ENCODE results near the gene NELFB. TPM values are rescaled to one million over a fixed set of nuclear protein-coding genes. Genes with fewer than 3 reads are reported as not detected.

NELFB gene
- polyA plus RNA-seq, 3 donors = 17.3 to 44.2 (median 18.8) TPM

DNA sequence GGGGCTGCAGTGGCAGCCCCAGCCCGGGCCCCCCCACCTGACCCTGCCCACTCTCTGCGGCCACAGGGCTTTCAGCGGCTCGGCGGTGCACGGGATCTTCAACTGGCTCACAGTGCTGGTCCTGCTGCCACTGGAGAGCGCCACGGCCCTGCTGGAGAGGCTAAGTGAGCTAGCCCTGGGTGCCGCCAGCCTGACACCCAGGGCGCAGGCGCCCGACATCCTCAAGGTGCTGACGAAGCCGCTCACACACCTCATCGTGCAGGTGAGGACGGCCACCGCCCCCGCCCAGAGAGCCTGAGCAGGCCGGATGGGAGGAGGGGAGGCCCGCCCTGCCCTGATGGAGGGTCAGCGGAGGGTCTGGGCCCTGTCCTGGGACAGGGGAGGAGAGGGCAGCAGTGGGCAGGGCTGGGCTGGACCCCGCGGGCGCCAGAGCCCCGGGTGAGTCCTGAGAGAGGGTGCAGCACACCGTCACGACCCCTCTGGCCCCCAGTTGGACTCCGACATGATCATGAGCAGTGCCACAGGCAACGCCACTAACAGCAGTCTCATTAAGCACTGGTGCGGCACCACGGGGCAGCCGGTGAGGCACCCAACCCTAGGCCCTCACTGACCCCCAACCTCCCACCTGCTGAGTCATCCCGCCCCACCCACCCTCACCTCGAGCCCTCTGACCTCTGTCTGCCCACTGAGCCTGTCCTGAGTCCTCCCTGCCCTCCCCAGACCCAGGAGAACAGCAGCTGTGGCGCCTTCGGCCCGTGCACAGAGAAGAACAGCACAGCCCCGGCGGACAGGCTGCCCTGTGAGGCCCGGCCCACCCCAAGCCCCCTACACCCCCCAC, 21.8 kb upstream of the NELFB start:
- Mint-ChIP-seq H3K36me3 (no peaks in the 10 kb centered on the region), H3K4me1 (peaks cover 8% of the 10 kb centered on the region), H3K27me3 (ENCODE audit: low read depth in 3 of 3) (peaks cover 2 to 39% (median 7%) of the 10 kb centered on the region in 3 donors), H3K27ac (no peak overlapping the region), H3K4me3 (no peak overlapping the region), H3K9me3 (peaks cover 0 to 2% (median 0%) of the 10 kb centered on the region in 7 donors)
- no peak for DNase-seq
- H3K4me2 ChIP-seq (replicated peaks; ENCODE audit: extremely low read depth, low read length, poor library complexity, severe bottlenecking) = no peak overlapping the region
- H3K36me3 ChIP-seq (replicated peaks in 1 of 2; ENCODE audit: control insufficient read depth in 1 of 2, insufficient read depth in 2 of 2, low read length in 2 of 2) = no peaks in the 10 kb centered on the region
- intact Hi-C loops (cut with micrococcal nuclease) = no loop called here
- no peaks in the 10 kb centered on the region for H3K9me3 ChIP-seq (replicated peaks in 1 of 2; ENCODE audit: control insufficient read depth in 1 of 2, insufficient read depth in 1 of 2, low read length in 2 of 2)
- no peak overlapping the region for H2AFZ ChIP-seq (ENCODE audit: insufficient read depth, low read depth, low read length, poor library complexity, severe bottlenecking)
- 91% methylated on average over 25 of the region's 40 CpGs for WGBS (ENCODE audit: insufficient coverage)
- no peak overlapping the region for H3K9ac ChIP-seq (ENCODE audit: insufficient read depth, low read length, poor library complexity, severe bottlenecking)
- TF ChIP-seq, protein P1, sequence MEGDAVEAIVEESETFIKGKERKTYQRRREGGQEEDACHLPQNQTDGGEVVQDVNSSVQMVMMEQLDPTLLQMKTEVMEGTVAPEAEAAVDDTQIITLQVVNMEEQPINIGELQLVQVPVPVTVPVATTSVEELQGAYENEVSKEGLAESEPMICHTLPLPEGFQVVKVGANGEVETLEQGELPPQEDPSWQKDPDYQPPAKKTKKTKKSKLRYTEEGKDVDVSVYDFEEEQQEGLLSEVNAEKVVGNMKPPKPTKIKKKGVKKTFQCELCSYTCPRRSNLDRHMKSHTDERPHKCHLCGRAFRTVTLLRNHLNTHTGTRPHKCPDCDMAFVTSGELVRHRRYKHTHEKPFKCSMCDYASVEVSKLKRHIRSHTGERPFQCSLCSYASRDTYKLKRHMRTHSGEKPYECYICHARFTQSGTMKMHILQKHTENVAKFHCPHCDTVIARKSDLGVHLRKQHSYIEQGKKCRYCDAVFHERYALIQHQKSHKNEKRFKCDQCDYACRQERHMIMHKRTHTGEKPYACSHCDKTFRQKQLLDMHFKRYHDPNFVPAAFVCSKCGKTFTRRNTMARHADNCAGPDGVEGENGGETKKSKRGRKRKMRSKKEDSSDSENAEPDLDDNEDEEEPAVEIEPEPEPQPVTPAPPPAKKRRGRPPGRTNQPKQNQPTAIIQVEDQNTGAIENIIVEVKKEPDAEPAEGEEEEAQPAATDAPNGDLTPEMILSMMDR (IDR thresholded peaks at IDR 0.05) = no peak
- no peak overlapping the region for H3K27ac ChIP-seq (ENCODE audit: low read depth in 1 of 2, low read length in 2 of 2)
- peaks cover 17% of the 10 kb centered on the region in 2 donors for H3K4me1 ChIP-seq (ENCODE audit: control insufficient read depth in 1 of 2, insufficient read depth in 2 of 2, low read length in 2 of 2)
- peaks cover 0 to under 1% of the 10 kb centered on the region in 2 donors for H3K27me3 ChIP-seq (ENCODE audit: control insufficient read depth in 2 of 2, insufficient read depth in 2 of 2, low read length in 2 of 2)
- H4K20me1 ChIP-seq (ENCODE audit: insufficient read depth, low read length) = no peaks in the 10 kb centered on the region
- peaks cover 4% of the 10 kb centered on the region for H3K79me2 ChIP-seq (ENCODE audit: insufficient read depth, low read length)
- H3K4me3 ChIP-seq (replicated peaks in 1 of 3; ENCODE audit: low read depth in 2 of 3, low read length in 3 of 3) = no peak overlapping the region

DNA sequence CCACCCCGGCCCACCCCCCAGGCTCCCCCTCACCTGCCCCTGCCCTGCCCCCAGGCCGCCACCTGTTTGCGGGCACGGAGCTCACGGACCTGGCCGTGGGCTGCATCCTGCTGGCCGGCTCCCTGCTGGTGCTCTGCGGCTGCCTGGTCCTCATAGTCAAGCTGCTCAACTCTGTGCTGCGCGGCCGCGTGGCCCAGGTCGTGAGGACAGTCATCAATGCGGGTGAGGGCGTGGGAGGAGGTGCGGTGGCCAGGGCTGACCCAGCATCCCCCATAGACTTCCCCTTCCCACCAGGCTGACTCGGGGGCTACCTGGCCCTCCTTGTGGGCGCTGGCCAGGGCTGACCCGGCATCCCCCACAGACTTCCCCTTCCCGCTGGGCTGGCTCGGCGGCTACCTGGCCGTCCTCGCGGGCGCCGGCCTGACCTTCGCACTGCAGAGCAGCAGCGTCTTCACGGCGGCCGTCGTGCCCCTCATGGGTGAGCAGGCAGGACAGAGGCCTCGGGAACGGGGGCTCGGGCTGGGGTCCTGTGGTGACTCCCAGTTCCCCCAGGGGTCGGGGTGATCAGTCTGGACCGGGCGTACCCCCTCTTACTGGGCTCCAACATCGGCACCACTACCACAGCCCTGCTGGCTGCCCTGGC, 21.0 kb upstream of the NELFB start:
- H3K4me2 ChIP-seq (replicated peaks; ENCODE audit: extremely low read depth, low read length, poor library complexity, severe bottlenecking) = no peak overlapping the region

More for the DNA sequence above, 21.0 kb upstream of the NELFB start:
- Mint-ChIP-seq H3K27ac (no peak overlapping the region), H3K4me3 (no peak overlapping the region), H3K4me1 (peaks cover 14% of the 10 kb centered on the region), H3K9me3 (peaks cover 0 to 2% (median 0%) of the 10 kb centered on the region in 7 donors), H3K27me3 (ENCODE audit: low read depth in 3 of 3) (peaks cover 2 to 34% (median 8%) of the 10 kb centered on the region in 3 donors), H3K36me3 (no peaks in the 10 kb centered on the region)
- WGBS (ENCODE audit: insufficient coverage) = 81% methylated on average over 24 of the region's 40 CpGs
- intact Hi-C loops (cut with micrococcal nuclease) = no loop called here
- Histone ChIP-seq H3K27ac (ENCODE audit: low read depth in 1 of 2, low read length in 2 of 2) (no peak overlapping the region), H4K20me1 (ENCODE audit: insufficient read depth, low read length) (no peaks in the 10 kb centered on the region), H3K4me1 (ENCODE audit: control insufficient read depth in 1 of 2, insufficient read depth in 2 of 2, low read length in 2 of 2) (peaks cover 22 to 23% of the 10 kb centered on the region in 2 donors), H3K36me3 (replicated peaks in 1 of 2; ENCODE audit: control insufficient read depth in 1 of 2, insufficient read depth in 2 of 2, low read length in 2 of 2) (no peaks in the 10 kb centered on the region), H3K9me3 (replicated peaks in 1 of 2; ENCODE audit: control insufficient read depth in 1 of 2, insufficient read depth in 1 of 2, low read length in 2 of 2) (no peaks in the 10 kb centered on the region), H3K27me3 (ENCODE audit: control insufficient read depth in 2 of 2, insufficient read depth in 2 of 2, low read length in 2 of 2) (no peaks in the 10 kb centered on the region), H3K9ac (ENCODE audit: insufficient read depth, low read length, poor library complexity, severe bottlenecking) (no peak overlapping the region), H3K4me3 (replicated peaks in 1 of 3; ENCODE audit: low read depth in 2 of 3, low read length in 3 of 3) (no peak overlapping the region), H2AFZ (ENCODE audit: insufficient read depth, low read depth, low read length, poor library complexity, severe bottlenecking) (no peak overlapping the region), H3K79me2 (ENCODE audit: insufficient read depth, low read length) (peaks cover 12% of the 10 kb centered on the region)
- TF ChIP-seq, protein P1 (IDR thresholded peaks at IDR 0.05) = no peak
- no peak for DNase-seq
